Measurements from ENCODE around the gene NHP2. TPM values are rescaled to one million over a fixed set of nuclear protein-coding genes. Genes with fewer than 3 reads are reported as not detected.

NHP2 gene
- total RNA-seq, 1 experiment from 2014 or later = 232 TPM

- Histone ChIP-seq H3K9me3 (ENCODE audit: low read depth, low read length, poor library complexity, severe bottlenecking) (no peaks in the 10 kb centered on the region), H3K4me3 (ENCODE audit: low read depth, low read length, poor library complexity, severe bottlenecking) (no peak overlapping the region), H3K27ac (ENCODE audit: low read depth, low read length, poor library complexity, severe bottlenecking) (no peak overlapping the region), H3K27me3 (replicated peaks; ENCODE audit: insufficient read depth, low read depth, low read length, poor library complexity) (no peaks in the 10 kb centered on the region), H3K36me3 (ENCODE audit: insufficient read depth, low read length, poor library complexity, severe bottlenecking) (no peaks in the 10 kb centered on the region), H3K4me1 (ENCODE audit: insufficient read depth, low read length, poor library complexity, severe bottlenecking) (peaks cover 10% of the 10 kb centered on the region)
- peak; percentile 53 for TF ChIP-seq CTCF (conservative IDR thresholded peaks at IDR 0.05; ENCODE audit: low read depth, low read length)
- TF ChIP-seq EZH2 (IDR thresholded peaks at IDR 0.05; ENCODE audit: borderline replicate concordance, low read depth, low read length, poor library complexity, severe bottlenecking) = no peak
- ChIA-PET CTCF (no interaction called here), POLR2A (ENCODE audit: low non-redundant PET) (no interaction called here)
- BruUV-seq (replicated peaks) = no TSS peak
- intact Hi-C loops (cut with micrococcal nuclease; ENCODE audit: unreplicated experiment) = no loop called here
- peak; percentile 56 for DNase-seq (ENCODE audit: low spot score)
Observed at GRCh38 chr5:178120607-178121357, 32.9 kb downstream of the NHP2 start.

GRCh38 chr5:178119915-178120606 is 33.6 kb downstream of the NHP2 start:
- no peaks in the 10 kb centered on the region for H3K9me3 ChIP-seq (ENCODE audit: low read depth, low read length, poor library complexity, severe bottlenecking)
- TF ChIP-seq EZH2 (IDR thresholded peaks at IDR 0.05; ENCODE audit: borderline replicate concordance, low read depth, low read length, poor library complexity, severe bottlenecking) = no peak
- POLR2A ChIA-PET (ENCODE audit: low non-redundant PET) = no interaction called here
- no peaks in the 10 kb centered on the region for H3K36me3 ChIP-seq (ENCODE audit: insufficient read depth, low read length, poor library complexity, severe bottlenecking)
- peaks cover 17% of the 10 kb centered on the region for H3K4me1 ChIP-seq (ENCODE audit: insufficient read depth, low read length, poor library complexity, severe bottlenecking)
- no peak for DNase-seq (ENCODE audit: low spot score)
- intact Hi-C loops (cut with micrococcal nuclease; ENCODE audit: unreplicated experiment) = no loop called here
- CTCF ChIA-PET = no interaction called here
- H3K27ac ChIP-seq (ENCODE audit: low read depth, low read length, poor library complexity, severe bottlenecking) = no peak overlapping the region
- BruUV-seq (replicated peaks) = no TSS peak
- H3K27me3 ChIP-seq (replicated peaks; ENCODE audit: insufficient read depth, low read depth, low read length, poor library complexity) = no peaks in the 10 kb centered on the region
- H3K4me3 ChIP-seq (ENCODE audit: low read depth, low read length, poor library complexity, severe bottlenecking) = no peak overlapping the region

GRCh38 chr5:178117923-178118701 is 35.6 kb downstream of the NHP2 start:
- H3K4me1 ChIP-seq (ENCODE audit: insufficient read depth, low read length, poor library complexity, severe bottlenecking) = peaks cover 24% of the 10 kb centered on the region
- ChIA-PET CTCF (interaction anchor here (0.5 kb wide), 1 partner anchor 36 kb away, joined by 3 read pairs; no protein-coding TSS in a partner anchor), POLR2A (ENCODE audit: low non-redundant PET) (no interaction called here)
- no peak overlapping the region for H3K27ac ChIP-seq (ENCODE audit: low read depth, low read length, poor library complexity, severe bottlenecking)
- no peaks in the 10 kb centered on the region for H3K9me3 ChIP-seq (ENCODE audit: low read depth, low read length, poor library complexity, severe bottlenecking)
- no peaks in the 10 kb centered on the region for H3K27me3 ChIP-seq (replicated peaks; ENCODE audit: insufficient read depth, low read depth, low read length, poor library complexity)
- no peaks in the 10 kb centered on the region for H3K36me3 ChIP-seq (ENCODE audit: insufficient read depth, low read length, poor library complexity, severe bottlenecking)
- TF ChIP-seq EZH2 (IDR thresholded peaks at IDR 0.05; ENCODE audit: borderline replicate concordance, low read depth, low read length, poor library complexity, severe bottlenecking) (no peak), CTCF (conservative IDR thresholded peaks at IDR 0.05; ENCODE audit: low read depth, low read length) (no peak)
- no peak for DNase-seq (ENCODE audit: low spot score)
- intact Hi-C loops (cut with micrococcal nuclease; ENCODE audit: unreplicated experiment) = no loop called here
- H3K4me3 ChIP-seq (ENCODE audit: low read depth, low read length, poor library complexity, severe bottlenecking) = no peak overlapping the region
- no TSS peak for BruUV-seq (replicated peaks)

Data from A673 (cell line).